ENCODE measurements around the gene ETV5. TPM values are rescaled to one million over a fixed set of nuclear protein-coding genes. Genes with fewer than 3 reads are reported as not detected.

Gene ETV5
- total and polyA plus RNA-seq, 4 donors: 3.3 to 14.9 (median 5.5) TPM

DNA sequence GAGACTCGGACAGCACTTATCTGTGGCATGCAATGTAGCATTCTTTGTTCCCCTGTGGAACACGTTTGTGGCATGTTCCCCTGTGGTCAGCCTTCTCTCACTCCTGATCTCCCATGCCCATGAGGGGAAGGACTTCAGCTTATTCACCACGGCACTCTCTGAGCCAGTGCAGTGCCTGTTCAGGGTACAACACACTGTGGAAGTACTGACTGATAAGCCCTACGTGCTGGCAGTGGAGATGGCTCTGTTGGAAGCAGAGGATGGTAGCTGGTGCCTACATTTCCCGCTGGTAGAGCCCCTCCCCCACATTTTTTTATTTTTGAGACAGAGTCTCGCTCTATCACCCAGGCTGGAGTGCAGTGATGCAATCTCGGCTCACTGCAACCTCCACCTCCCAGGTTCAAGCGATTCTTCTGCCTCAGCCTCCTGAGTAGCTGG lies 43.5 kb upstream of the ETV5 start:
- no peak overlapping the region for H3K9ac ChIP-seq (ENCODE audit: low read depth in 1 of 2, low read length in 2 of 2)
- H3K4me1 ChIP-seq (ENCODE audit: control insufficient read depth in 4 of 4, insufficient read depth in 4 of 4, low read length in 3 of 4): no peaks in the 10 kb centered on the region
- no peak overlapping the region for H3K4me3 ChIP-seq (ENCODE audit: low read depth in 1 of 3, low read length in 3 of 3)
- H3K27me3 ChIP-seq (ENCODE audit: control insufficient read depth in 4 of 4, insufficient read depth in 4 of 4, low read length in 3 of 4): no peaks in the 10 kb centered on the region
- H3K27ac ChIP-seq (ENCODE audit: low read depth in 1 of 2, low read length in 2 of 2): no peak overlapping the region
- DNase-seq (ENCODE audit: low spot score): no peak
- H3K9me3 ChIP-seq (ENCODE audit: control insufficient read depth in 4 of 4, low read length in 3 of 4): no peaks in the 10 kb centered on the region
- no peaks in the 10 kb centered on the region for H3K36me3 ChIP-seq (ENCODE audit: control insufficient read depth in 4 of 4, insufficient read depth in 3 of 4, low read depth in 1 of 4, low read length in 3 of 4)
- 74% methylated on average over 8 of the region's 8 CpGs for WGBS
- TF ChIP-seq, protein P1, sequence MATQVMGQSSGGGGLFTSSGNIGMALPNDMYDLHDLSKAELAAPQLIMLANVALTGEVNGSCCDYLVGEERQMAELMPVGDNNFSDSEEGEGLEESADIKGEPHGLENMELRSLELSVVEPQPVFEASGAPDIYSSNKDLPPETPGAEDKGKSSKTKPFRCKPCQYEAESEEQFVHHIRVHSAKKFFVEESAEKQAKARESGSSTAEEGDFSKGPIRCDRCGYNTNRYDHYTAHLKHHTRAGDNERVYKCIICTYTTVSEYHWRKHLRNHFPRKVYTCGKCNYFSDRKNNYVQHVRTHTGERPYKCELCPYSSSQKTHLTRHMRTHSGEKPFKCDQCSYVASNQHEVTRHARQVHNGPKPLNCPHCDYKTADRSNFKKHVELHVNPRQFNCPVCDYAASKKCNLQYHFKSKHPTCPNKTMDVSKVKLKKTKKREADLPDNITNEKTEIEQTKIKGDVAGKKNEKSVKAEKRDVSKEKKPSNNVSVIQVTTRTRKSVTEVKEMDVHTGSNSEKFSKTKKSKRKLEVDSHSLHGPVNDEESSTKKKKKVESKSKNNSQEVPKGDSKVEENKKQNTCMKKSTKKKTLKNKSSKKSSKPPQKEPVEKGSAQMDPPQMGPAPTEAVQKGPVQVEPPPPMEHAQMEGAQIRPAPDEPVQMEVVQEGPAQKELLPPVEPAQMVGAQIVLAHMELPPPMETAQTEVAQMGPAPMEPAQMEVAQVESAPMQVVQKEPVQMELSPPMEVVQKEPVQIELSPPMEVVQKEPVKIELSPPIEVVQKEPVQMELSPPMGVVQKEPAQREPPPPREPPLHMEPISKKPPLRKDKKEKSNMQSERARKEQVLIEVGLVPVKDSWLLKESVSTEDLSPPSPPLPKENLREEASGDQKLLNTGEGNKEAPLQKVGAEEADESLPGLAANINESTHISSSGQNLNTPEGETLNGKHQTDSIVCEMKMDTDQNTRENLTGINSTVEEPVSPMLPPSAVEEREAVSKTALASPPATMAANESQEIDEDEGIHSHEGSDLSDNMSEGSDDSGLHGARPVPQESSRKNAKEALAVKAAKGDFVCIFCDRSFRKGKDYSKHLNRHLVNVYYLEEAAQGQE (IDR thresholded peaks at IDR 0.05): no peak
- TF ChIP-seq NR2F2 (IDR thresholded peaks at IDR 0.05): no peak
- TF ChIP-seq JUND (IDR thresholded peaks at IDR 0.05): no peak
- TF ChIP-seq, protein P2, sequence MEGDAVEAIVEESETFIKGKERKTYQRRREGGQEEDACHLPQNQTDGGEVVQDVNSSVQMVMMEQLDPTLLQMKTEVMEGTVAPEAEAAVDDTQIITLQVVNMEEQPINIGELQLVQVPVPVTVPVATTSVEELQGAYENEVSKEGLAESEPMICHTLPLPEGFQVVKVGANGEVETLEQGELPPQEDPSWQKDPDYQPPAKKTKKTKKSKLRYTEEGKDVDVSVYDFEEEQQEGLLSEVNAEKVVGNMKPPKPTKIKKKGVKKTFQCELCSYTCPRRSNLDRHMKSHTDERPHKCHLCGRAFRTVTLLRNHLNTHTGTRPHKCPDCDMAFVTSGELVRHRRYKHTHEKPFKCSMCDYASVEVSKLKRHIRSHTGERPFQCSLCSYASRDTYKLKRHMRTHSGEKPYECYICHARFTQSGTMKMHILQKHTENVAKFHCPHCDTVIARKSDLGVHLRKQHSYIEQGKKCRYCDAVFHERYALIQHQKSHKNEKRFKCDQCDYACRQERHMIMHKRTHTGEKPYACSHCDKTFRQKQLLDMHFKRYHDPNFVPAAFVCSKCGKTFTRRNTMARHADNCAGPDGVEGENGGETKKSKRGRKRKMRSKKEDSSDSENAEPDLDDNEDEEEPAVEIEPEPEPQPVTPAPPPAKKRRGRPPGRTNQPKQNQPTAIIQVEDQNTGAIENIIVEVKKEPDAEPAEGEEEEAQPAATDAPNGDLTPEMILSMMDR (IDR thresholded peaks at IDR 0.05; ENCODE audit: low read depth, low read length, missing input control): no peak
- no peak for TF ChIP-seq TAF1 (conservative IDR thresholded peaks at IDR 0.05)
- TF ChIP-seq FOXA2 (IDR thresholded peaks at IDR 0.05): no peak
- TF ChIP-seq, protein P3, sequence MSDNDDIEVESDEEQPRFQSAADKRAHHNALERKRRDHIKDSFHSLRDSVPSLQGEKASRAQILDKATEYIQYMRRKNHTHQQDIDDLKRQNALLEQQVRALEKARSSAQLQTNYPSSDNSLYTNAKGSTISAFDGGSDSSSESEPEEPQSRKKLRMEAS (IDR thresholded peaks at IDR 0.05): no peak
- TF ChIP-seq HNF4G (IDR thresholded peaks at IDR 0.05): no peak
- no peak for TF ChIP-seq RAD21 (IDR thresholded peaks at IDR 0.05)
- TF ChIP-seq RXRA (IDR thresholded peaks at IDR 0.05): no peak
- no peak for TF ChIP-seq EGR1 (IDR thresholded peaks at IDR 0.05; ENCODE audit: low read depth in 2 of 2)
- no peak for TF ChIP-seq HNF4A (conservative IDR thresholded peaks at IDR 0.05)
- TF ChIP-seq GABPA (IDR thresholded peaks at IDR 0.05 in 1 of 2, conservative IDR thresholded peaks at IDR 0.05 in 1 of 2): no peak
- TF ChIP-seq, protein P4, sequence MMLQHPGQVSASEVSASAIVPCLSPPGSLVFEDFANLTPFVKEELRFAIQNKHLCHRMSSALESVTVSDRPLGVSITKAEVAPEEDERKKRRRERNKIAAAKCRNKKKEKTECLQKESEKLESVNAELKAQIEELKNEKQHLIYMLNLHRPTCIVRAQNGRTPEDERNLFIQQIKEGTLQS (IDR thresholded peaks at IDR 0.05): no peak
- no peak for TF ChIP-seq FOXA1 (IDR thresholded peaks at IDR 0.05)
- no peak for TF ChIP-seq YY1 (IDR thresholded peaks at IDR 0.05)
- TF ChIP-seq SP1 (IDR thresholded peaks at IDR 0.05): no peak
- TF ChIP-seq, protein P5, sequence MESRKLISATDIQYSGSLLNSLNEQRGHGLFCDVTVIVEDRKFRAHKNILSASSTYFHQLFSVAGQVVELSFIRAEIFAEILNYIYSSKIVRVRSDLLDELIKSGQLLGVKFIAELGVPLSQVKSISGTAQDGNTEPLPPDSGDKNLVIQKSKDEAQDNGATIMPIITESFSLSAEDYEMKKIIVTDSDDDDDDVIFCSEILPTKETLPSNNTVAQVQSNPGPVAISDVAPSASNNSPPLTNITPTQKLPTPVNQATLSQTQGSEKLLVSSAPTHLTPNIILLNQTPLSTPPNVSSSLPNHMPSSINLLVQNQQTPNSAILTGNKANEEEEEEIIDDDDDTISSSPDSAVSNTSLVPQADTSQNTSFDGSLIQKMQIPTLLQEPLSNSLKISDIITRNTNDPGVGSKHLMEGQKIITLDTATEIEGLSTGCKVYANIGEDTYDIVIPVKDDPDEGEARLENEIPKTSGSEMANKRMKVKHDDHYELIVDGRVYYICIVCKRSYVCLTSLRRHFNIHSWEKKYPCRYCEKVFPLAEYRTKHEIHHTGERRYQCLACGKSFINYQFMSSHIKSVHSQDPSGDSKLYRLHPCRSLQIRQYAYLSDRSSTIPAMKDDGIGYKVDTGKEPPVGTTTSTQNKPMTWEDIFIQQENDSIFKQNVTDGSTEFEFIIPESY (IDR thresholded peaks at IDR 0.05): no peak
